GM19397 (cell line): ENCODE data around the gene ARHGAP18.

Experiments used
- ATAC-seq: cut with Tn5 transposase; IDR thresholded peaks from one replicate; pipeline ENCODE4 v1.9.1; 2021; ENCODE audit warnings: mild to moderate bottlenecking, moderate library complexity; ENCODE audit not compliant: unreplicated experiment

ARHGAP18 gene

DNA sequence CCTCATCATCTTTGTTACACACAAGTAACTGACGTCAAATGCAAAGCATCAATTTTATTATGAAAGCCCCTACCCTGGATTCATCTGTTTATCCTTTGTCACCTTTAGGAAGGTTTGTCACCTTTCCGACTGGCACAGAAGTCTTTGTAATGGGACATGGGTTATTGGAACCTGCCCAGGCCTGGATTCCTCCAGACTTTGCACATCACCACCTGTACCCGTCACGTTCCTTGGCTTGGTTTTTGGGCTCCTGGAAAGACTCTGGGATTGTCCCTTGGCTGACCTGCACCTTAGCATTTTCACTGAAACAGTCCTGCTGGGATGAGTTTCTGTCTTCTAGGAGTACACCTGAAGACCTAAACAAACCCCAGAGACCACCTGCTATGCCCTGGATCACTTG is 15.4 kb upstream of the ARHGAP18 start:
- no peak for ATAC-seq

DNA sequence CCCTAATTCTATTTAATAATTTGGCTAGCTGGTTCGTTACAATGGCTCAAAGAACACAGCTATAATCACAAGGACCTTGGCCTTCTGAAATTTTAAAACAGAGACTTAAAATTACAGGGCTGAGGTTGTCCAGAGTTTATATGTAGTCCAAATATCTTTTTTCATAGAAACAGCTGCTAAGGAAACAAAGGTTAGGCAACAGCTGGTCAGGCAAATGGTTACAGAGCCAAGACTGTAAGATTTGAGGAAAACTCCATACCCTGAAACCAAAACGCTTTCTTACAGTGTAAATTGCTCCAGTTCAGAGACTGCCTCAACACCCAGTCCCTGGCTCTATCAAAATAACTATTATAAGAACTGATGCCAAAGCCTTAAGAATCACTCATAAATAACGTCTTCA is 9.7 kb upstream of the ARHGAP18 start:
- ATAC-seq = no peak

DNA sequence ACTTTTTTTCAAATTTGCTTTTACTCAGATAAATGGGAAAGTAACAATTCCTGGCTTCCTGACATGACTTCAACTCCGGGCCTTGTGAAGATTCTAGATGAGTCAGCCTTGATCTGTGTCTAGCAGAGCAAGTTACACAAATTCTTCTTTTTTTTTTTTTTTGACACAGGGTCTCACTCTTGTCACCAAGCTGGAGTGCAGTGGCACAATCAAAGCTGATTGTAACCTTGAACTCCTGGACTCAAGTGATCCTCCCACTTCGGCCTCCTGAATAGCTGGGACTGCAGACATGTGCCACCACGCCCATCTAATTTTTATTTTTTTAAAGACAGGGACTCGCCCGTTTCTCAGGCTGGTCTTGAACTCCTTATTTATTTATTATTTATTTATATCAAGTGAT is 7.3 kb upstream of the ARHGAP18 start:
- no peak for ATAC-seq

DNA sequence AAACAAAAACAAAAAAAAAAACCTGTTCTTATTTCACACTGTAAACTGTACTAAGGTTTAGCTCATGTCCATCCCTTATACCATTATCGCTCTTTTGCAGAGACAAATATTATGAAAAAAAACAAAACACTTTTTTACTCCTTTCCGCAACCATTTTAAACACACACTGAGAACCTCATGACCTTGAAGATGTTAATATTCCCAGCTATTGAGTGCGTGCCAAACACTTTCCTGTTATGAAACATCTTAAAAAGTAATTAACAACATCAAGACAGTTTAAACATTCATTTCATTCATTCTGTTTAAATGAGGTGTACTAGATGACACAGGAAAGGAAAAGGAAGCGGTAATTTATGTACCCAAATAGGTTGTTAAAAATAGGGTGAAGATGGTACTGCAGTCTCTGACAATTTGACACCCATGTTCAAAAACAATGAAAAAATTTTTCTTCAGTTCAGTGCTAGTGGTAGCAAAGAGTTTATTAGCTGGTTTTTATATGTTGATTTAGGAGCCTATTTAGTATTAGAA is 3.9 kb upstream of the ARHGAP18 start:
- ATAC-seq = no peak

DNA sequence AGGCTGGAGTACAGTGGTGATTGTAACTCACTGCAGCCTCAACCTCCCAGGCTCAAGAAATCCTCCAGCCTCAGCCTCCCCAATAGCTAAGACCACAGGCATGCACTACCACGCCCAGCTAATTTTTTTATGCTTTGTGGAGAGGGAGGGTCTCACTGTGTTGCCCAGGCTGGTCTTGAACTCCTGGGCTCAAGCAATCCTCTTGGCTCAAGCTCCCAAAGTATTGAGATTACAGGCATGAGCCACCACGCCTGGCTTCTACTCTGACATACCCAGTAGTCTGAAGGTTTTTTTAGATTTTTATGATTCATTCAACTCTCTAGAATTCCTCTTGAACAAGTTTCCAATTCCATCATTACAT is 1.3 kb upstream of the ARHGAP18 start:
- ATAC-seq = no peak

DNA sequence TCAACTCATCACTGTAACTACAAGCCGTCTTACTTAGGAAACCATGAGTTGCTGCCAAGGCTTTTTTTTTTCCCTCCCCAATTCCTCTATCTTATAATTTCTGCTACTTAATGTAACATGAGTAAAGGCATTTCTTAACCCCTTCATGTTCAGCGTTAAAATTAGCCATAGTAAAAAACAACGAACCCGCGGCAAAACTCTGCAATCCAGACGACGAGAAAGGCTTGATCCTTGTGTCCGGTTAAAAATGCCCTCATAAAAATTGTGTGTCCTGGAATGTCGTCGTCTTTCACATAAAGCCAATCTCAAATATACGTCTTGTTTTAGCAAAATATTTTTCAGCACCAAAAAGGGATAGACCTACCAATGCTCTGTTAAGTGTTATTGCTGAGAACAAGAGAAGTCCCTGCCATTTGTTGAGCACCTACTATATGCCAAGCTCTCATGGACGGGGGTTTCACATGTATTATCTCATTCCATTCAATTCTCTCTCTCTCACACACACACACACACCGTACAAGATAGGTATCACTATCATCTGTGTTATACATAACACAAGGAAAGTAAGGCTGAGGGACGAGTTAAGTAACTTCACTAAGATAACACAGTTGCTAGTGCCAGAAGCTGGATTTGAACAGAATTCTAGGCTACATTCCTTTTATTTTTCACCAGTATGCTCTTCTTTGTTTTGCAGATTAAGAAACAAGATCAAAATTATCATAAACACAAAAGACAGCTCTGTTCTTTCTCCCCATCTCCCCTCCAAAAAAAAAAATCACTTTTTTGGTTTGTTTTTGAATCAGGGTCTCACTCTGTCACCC is 683 bp upstream of the ARHGAP18 start:
- ATAC-seq = no peak

DNA sequence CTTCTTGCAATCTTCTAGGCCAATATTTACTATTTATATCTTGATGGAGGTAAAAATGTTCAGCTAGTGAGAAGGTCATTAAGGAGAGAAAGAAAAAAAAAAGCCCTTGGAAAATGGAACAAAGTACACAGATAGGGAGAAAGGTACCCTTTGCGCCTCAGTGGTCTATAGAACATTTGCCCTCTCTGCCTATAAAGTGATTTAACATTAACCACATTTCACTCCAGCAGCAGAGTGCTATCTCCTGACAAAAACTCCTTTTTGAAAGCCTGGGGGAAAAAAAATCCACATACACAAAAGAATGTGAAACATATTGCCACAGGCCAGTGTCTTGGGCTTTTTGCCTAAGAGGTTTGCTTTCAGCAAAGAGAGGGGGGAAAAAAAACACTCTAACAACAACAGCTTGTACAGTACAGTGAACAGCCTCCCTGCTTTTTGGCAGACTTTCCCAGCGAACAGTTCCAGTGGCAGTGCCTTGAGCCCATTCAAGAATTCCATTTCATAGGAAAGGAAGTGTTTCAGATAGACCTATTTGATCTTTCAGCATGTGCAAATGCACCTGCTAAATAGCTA is 695 bp downstream of the ARHGAP18 start:
- ATAC-seq = peak; percentile 5

DNA sequence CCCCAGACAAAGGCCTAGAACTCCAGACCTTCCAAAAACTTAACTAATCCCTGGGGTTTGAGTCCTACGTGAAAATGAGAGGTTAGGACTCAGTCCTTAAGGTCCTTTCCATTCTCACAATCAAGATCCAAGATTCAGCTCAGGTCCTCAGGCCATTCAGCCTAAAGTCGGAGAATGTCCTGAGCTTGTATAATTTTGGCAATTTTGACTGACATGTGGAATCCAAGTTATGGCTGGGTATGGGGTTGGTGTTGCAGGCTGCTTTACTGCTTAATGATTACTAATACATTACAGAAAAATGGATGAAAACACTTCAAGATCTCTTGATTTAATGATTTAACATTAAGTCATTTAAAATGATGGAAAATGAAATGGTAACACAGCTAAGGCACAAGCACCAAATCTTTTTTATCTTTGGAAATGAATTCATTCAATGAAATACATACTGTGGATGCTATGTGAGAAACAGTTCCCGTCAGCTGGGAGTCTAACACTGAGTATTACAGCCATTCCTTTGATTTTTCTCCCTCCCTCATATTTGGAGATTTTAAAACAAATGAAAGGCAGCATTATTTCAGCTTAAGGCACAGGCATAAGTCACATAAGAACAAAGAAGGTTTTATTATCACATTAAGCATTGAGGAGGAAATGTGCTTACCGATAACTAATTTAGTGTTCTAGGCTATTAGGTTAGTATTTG is 1.3 kb downstream of the ARHGAP18 start:
- ATAC-seq = no peak

DNA sequence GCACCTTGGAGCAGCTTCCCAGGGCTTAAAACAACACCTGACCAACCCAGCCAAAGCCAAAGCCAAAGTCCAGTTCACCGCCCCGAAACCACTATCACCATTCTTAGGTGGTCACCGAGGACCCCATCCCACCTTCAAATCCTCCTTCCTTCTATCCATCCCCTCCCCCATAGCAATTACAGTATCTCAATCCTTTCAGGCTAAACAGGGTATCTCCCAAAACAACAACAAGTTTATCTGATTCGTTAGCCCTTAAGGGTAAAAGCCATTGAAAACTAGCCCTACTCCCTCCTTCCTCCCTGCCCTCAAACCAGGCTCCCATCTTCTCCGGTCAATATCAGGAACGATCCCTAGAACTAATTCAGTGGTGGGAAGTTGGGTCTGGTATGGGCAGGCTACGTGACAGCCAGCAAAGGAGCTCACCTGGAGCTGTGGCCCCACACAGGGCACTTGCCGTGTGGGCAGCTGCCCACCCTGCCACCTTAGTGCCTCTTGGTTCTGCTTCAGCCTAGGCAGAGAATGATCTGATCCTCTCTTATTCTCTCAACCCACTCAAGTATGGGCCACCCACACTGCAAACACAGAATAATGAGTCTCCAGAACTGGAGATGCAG is 2.0 kb downstream of the ARHGAP18 start:
- no peak for ATAC-seq

DNA sequence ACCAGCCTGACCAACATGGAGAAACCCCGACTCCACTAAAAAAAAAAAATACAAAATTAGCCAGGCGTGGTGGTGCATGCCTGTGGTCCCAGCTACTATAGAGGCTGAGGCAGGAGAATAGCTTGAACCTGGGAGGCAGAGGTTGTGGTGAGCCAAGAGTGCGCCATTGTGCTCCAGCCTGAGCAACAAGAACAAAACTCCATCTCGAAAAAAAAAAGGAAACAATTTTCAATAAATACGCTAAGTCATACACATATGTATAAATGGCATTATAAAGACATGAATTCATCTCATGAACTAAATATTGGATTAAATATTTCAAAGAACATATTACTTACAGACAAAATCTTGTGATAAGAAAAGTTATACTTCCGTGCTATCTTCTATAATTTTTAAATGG is 2.9 kb downstream of the ARHGAP18 start:
- no peak for ATAC-seq

DNA sequence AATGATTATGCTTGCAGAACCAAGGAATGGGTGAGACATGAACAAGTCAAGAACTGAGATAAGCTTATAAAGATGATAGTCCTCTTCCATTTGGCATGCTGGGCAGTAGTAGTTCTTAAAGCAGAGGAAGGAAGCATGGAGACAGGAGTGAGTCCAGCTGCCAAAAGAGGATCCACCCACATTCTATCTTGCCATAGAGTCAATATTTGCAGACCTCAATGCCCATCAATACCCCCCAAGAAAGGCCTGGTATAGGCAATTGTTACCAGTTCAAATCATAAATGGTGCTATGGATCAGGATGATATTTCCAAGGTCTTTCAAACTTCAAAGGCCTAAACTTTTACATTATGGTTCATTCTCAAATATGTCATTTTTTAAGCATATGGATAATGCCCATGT is 4.8 kb downstream of the ARHGAP18 start:
- no peak for ATAC-seq

DNA sequence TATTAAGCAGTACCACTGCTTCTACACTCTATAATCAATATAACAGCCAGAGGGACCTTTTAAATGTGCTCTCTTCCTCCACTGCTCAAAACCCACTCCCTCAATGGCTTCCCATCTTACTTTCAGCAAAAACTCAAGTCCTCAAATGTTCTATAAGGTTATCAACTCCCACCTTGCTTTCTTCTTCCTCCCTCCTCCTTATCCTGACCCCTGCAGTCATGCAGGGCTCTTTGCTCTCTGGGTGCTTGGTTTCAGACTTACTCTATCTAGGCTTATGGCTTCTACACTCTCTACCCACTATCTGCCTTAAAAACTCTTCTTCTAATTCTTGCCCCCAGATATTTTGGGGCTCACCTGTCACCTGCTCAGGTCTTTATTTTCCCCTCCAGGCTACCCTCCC is 5.3 kb downstream of the ARHGAP18 start:
- no peak for ATAC-seq

DNA sequence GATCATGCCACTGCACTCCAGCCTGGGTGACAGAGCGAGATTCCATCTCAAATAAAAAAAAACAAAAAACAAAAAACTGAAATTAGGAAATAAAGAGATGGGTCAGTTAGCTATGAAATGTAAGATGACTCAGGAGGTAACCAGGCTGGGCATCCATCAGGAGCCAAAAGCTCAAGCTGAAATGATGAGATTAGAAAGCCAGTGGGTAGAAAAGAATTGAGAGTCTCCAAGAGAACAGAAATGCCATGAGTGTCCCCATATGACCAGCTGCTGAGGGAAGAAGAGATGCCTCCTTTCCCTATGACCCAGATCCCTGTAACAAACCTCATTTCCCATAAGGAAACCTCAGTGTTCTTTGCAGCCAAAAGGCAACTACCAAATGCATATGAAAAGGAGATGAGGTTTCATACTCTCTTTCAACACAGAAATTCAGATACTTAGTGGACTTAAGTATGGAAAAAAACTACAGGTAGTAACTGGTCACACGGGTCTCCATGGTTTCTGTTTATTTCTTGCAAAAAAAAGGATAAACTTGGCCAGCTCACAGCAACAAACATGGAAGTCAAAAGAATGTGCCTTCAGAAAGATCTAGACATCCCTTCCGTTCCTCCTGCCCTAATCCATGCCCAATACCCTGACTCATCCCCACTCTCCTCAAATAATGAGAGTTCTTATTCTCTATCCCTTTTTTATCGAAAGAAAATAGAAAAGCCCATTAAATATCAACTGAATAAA is 8.1 kb downstream of the ARHGAP18 start:
- no peak for ATAC-seq

DNA sequence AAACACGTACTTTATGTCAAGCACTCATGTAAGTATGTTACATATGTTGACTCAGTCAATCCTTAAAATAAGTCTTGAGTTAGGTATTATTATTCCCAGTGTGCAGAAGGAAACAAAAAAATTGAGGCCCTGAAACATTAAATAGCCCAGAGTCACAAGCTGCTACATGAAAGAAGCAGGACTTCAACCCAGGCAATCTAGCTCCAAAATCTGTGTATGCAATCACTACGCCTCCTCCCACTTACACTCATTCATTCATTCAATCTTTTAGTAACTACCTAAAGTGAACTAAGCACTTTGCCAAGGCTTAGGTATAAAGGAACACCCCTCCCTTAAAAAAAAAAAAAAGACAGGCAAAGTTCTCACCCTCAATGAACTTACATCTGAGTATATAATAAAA is 9.3 kb downstream of the ARHGAP18 start:
- ATAC-seq = no peak

DNA sequence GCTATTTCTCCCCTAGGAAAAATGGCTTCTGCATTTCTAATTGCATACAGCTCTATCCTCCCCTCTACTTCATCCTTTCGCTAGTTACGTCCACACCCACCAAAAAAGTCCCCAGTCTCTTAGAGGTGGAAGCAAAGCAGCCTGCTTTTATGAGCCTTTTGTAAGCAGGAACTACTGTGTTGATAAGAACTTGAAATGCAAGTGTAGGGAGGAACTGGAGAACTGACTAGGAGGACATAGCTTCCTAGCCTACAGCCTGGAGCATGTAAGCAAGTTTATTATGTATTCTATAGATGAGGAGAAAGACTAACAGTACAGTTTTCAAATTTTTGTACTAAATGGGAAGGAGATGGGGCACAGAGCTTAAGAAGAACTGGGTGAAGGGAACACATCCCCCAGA is 10.3 kb downstream of the ARHGAP18 start:
- ATAC-seq = no peak

DNA sequence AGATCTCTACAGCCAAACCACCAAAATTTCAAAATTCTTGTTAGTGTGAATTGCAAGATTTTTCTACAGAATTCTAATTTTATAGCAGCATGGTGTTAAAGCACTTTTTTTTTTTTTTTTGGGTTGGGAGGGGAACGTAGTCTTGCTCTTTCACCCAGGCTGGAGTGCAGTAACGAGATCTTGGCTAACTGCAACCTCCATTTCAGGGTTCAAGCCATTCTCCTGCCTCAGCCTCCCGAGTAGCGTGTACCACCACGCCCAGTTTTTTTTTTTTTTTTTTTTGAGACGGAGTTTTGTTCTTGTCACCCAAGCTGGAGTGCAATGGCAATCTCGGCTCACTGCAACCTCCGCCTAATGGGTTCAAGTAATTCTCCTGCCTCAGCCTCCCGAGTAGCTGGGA is 11.5 kb downstream of the ARHGAP18 start:
- ATAC-seq = no peak

DNA sequence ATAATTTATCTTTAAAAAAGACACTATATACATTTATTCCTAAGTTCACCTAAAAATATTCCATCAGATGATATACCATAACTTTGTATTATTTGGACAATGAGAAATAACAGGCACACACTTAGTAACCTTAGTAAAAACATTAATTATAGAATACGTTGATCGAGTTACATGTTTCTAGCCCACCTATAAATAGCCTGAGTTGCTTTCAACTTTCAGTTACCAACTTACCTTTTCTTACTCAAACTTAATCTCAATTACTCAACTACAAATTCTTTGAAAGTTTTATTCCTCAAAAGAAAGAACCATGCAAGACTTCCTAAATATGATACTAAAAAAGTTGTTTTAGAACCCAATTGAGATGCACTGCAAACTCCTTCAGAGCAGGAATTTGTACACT is 12.2 kb downstream of the ARHGAP18 start:
- ATAC-seq = no peak

DNA sequence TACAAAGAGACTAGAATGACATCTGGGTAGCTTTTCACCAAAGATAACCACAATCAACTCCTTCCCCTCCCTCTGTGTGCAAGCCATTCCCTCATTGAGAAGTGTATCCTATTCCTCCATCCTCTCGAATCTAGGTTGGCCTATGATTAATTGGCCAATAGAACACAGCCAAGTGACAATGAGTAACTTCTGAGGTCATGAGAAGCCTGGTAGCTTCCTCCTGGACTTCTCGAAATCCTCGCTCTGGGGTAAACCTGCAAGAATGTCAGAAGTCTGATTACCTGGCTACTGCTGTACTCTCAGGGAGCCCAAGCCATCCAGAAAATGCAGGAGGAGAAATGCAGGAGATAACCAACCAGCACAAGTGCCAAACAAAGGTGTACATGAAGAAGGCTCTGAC is 13.1 kb downstream of the ARHGAP18 start:
- ATAC-seq = no peak

DNA sequence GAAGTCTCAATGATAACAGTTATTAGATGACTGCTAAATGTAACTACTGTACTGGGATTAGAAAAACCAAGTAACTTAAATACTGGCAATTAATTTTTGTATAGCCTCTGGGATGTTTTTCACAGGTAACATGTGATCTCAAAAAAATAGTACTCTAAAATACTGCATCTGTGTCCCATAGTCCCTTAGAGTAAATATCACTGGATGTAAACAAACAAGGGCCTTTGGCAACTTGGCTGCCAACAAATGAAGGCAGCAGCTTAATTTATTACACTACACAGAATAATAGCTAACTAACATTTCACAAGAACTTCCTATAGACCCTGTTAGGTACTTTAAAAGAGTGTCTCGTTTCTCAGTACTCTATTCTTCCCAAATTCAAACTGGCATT is 14.0 kb downstream of the ARHGAP18 start:
- ATAC-seq = no peak

DNA sequence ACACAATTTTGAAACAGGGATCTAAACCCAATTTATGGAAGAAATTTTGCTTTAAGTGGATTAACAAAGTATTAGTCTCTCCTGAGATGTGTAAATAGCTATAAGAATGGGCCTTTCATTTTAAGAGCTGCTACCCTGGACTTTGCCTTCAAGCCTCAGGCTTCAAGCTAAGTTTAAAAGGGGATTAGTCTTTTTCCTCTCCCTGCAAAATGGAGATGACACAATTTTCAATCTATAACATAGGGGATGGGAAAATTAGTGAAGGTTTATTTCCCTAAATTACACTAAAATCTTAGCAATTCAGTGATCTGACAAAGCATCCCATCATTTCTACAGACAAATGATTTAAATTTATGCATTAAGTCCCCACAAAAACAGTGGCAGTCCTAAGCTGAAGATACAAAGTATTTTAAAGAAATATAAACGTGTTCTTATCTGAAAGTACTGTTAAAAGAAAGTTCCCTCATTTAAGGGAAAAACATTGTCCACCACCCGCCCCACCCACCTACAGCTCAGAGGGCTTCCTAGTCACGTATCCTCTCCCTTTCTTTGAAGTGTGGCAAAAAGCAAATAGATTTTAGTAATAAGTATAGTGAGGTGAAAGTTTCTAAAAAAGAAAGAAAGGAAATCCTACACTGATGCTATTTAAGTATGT is 14.5 kb downstream of the ARHGAP18 start:
- ATAC-seq = no peak
